Fibroblast of the conjunctiva (primary cell): ENCODE results near the gene SNX33.
A peak's percentile ranks its signal among the peaks of the same experiment; 100 is the strongest.
"Not testable (repeated sequence)": the region's sequence is repeated elsewhere in the genome, so short reads cannot be mapped to it uniquely, and the experiment has no call there.

Experiments used
- DNase-seq: peaks from one replicate; pipeline ENCODE4 v3.0.0-alpha.2; 2010; ENCODE audit warnings: low read depth

Gene SNX33, protein sequence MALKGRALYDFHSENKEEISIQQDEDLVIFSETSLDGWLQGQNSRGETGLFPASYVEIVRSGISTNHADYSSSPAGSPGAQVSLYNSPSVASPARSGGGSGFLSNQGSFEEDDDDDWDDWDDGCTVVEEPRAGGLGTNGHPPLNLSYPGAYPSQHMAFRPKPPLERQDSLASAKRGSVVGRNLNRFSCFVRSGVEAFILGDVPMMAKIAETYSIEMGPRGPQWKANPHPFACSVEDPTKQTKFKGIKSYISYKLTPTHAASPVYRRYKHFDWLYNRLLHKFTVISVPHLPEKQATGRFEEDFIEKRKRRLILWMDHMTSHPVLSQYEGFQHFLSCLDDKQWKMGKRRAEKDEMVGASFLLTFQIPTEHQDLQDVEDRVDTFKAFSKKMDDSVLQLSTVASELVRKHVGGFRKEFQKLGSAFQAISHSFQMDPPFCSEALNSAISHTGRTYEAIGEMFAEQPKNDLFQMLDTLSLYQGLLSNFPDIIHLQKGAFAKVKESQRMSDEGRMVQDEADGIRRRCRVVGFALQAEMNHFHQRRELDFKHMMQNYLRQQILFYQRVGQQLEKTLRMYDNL

DNA sequence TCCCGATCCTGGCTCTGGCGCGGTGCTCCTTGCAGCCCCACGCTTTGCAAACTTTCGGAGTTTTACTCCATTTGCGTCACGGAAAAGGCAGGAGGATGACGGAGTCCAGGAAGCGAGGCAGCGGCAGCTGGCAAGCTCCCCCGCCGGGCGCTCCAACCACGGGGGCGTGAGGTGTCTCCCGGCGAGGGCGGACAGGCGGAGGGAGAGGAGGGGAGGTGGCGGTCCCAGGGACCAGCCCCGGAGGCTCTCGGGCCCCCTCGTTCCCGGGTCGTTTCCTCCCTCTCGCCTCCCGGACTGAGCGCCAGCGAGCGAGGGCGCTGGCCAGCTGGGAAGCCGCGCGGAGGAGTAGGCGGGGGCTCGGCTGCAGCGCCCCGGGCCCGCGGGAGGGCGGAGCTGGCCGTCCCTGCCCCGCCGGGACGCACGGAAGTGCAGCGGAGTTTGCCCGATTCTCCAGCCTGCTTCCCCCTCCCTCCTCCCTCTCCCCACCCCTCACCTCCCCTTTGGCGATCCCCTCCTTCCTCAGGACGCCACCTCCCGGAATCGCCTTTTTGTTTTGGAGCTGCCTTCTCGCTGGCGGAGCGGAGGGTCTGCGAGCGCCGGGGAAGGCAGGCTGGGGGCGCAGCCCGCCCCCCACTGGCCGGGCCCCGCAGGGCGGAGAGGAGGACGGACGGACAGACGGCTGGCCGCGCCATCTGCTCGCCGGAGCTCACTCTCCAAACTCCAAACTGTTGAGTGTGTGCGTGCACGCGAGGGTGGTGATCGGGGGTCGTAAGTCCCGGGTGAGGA, at the start of gene SNX33:
SNX33 (plus strand) TSS at position 543 of the 786 bp plus-strand sequence. CDS start 1,191 bp downstream, outside the sequence.
- DNase-seq: peak; percentile 75

DNA sequence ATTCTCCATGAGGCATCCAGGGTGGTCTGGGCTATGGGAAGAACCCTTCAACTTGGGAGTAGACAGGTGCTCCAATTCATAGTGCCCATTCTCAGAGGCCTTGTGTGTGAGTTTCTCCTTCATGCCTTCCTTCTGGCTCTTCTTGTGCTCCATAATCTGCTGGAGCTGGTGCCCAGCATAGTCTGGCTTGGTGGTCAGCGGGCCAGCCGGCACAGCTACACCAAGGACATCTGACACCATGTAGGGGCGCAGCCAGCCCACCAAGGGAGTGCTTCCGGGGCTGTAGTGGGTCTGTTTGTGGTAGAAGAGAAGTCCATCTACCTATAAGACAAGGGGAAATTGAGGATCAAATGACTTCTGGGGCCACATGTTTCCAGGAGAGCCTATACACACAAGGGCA, 49.4 kb upstream of the SNX33 start:
- DNase-seq: no peak

DNA sequence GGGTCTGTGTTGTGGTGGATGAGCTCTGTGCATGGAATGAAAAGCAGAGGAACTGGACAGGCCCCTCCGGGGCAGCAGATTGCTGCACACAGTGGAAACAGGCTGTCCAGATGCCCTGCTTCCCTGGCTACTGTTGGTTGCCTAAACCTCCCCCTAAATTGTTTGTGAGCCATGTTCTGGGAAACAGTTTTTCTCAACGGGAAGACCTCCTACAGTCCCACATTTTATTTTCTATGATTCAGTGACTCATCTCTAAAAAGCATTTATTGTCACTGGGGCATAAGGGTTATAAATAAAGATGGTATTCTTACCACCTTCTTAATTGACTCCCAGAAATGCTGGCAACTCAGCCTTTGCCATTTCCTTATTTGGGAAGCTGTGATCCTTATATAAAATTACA, 48.3 kb upstream of the SNX33 start:
- no peak for DNase-seq

GRCh38 chr15:75606026-75606425, 41.7 kb upstream of the SNX33 start:
- no peak for DNase-seq

- DNase-seq: no peak
Observed at GRCh38 chr15:75606711-75607699, 40.7 kb upstream of the SNX33 start.

GRCh38 chr15:75616766-75617165, 30.9 kb upstream of the SNX33 start:
- DNase-seq: no peak

GRCh38 chr15:75620058-75620820, 27.5 kb upstream of the SNX33 start:
- peak; percentile 77 for DNase-seq

GRCh38 chr15:75620841-75621391, 26.8 kb upstream of the SNX33 start:
- peak; percentile 92 for DNase-seq

DNA sequence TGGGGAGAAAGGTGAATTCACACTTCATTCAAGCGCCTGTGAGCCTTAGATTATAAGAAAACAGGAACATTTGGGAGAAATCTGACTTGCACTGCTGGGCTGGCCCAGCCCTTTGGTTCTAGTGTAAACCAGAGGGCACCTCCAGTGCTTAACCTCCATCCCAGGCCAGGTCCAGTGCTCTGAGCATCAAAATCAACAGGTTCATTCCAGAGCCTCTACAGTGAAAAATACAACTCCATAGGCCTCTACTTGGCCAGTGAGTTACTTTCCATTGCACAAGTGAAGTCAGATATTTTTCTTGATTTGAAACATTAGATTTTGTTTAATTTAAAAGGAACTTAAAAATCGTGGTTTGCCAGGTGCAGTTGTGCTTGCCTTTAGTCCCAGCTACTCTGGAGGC, 25.2 kb upstream of the SNX33 start:
- no peak for DNase-seq

DNA sequence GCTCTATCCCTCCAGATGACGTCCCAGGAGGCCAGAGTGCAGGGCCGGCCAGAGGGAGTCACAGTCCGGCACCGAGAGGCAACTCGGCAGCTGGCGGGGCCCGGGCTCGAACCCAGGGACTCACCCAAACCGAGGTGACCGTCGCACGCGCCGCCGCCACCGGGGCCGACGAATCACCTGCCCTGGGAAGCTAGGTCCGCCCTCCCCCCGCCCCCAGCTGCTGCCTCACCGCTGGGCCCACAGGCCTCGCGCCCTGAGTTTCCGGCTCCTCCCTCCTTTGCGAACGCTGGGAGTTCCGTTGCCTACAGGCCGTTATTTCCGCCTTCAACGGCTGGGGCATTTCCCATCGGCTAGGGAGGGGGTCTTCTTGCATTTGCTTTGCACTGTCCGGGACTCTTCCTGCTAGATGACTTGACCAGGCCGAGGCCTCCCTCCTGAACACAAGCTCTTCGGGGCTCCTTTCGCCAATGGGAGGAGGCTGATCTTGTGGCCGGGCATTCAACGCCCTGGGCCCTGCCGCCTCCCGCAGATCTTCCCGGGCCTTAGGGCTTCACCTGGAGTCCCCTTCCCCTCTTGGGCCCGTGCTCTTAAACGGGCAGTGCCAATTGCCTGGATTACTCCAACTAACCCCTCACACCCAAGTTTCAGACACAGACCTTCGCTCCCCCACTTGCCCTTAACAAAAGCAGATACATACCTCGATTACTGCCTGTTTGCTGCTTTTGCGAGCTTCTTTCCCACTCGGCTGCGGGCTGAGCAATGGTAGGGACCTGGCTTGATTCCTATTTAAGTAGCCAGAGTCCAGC, 22.0 kb upstream of the SNX33 start, which contains the start of gene SNUPN:
SNUPN (minus strand) TSS at position 184 of the 806 bp plus-strand sequence. CDS start 4,674 bp downstream, outside the sequence.
- DNase-seq: peak; percentile 89

DNA sequence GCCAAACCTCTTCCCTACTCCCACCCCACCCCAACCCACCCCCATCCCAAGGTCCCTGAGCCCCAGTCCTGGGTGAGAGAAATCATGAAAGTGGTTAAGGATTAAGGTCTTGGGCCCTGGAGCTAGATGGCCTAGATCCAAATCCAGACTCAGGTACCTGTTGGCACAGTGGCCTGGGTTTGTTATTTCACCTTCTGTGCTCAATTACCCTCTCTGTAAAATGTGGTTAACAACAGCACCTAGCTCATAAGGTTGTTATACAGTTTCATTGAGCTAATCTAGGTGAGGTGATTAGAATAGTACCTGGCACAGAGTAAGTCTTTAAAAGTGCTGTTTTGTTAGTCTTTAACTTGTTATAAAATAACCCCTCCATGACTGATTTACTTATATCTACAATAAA, 15.8 kb upstream of the SNX33 start:
- DNase-seq: no peak

GRCh38 chr15:75633922-75634321, 13.8 kb upstream of the SNX33 start:
- not testable (repeated sequence) for DNase-seq

- no peak for DNase-seq
Observed at GRCh38 chr15:75636026-75636425, 11.7 kb upstream of the SNX33 start.

- no peak for DNase-seq
Observed at GRCh38 chr15:75637245-75638009, 10.3 kb upstream of the SNX33 start.

DNA sequence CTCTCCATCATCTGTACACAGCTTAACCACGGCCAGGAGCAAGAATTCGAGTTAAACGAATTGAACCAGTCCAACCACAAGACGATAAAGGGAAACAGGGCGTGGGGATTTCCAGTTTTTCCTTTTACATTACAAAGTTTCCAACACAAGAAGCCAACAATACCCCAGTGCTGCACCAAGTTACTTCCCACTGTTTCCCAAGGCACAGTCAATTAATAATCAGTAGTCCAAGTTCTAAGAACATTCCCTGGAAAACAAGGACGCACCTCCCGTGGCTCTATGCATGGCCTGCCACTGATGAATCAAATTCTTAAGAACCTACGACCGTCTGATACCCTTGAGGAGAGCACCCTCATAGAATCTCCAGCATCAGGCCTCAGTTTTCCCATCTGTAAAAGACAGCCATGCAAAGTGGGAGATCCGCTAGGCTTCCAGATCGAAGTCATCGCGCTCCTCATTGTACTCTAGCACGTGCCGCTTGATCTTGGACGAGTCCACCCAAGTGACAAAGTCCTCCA, 8.5 kb upstream of the SNX33 start:
- no peak for DNase-seq

GRCh38 chr15:75639709-75640482, 7.8 kb upstream of the SNX33 start, which contains the start of gene IMP3:
IMP3 (minus strand) TSS chr15:75640224; CDS start chr15:75640168, 56 bp downstream.
- peak; percentile 93 for DNase-seq

- no peak for DNase-seq
Observed at GRCh38 chr15:75640483-75641178, 7.1 kb upstream of the SNX33 start.
